SW 1271 (cell line): ENCODE results near the gene CEMIP2.
"Not testable (repeated sequence)": the region's sequence is repeated elsewhere in the genome, so short reads cannot be mapped to it uniquely, and the experiment has no call there.

Experiments used
- DNase-seq, 2 experiments: peaks; one replicate each; lab custom pipeline; 2025; lab: John Stamatoyannopoulos, UW

CEMIP2 gene

GRCh38 chr9:71768388-71769174, at the start of gene CEMIP2:
CEMIP2 (minus strand) TSS chr9:71768513; CDS start chr9:71750373, 18,140 bp downstream.
- DNase-seq = peak; percentile 70 to 82

GRCh38 chr9:71816916-71817451, 48.7 kb upstream of the CEMIP2 start:
- DNase-seq = no peak

GRCh38 chr9:71814815-71815214, 46.5 kb upstream of the CEMIP2 start:
- no peak for DNase-seq

- DNase-seq = no peak
Observed at GRCh38 chr9:71814226-71814625, 45.9 kb upstream of the CEMIP2 start.

- no peak for DNase-seq
Observed at GRCh38 chr9:71812385-71812784, 44.1 kb upstream of the CEMIP2 start.

- no peak for DNase-seq
Observed at GRCh38 chr9:71808068-71808467, 39.8 kb upstream of the CEMIP2 start.

GRCh38 chr9:71806901-71807307, 38.6 kb upstream of the CEMIP2 start:
- DNase-seq = peak; percentile 46 to 71

- DNase-seq = not testable (repeated sequence)
Observed at GRCh38 chr9:71805096-71805495, 36.8 kb upstream of the CEMIP2 start.

GRCh38 chr9:71801826-71802225, 33.5 kb upstream of the CEMIP2 start:
- no peak for DNase-seq

GRCh38 chr9:71797266-71797665, 29.0 kb upstream of the CEMIP2 start:
- no peak for DNase-seq

- DNase-seq = no peak
Observed at GRCh38 chr9:71796100-71796767, 27.9 kb upstream of the CEMIP2 start.

GRCh38 chr9:71795097-71795813, 26.9 kb upstream of the CEMIP2 start:
- DNase-seq = no peak

GRCh38 chr9:71793386-71794105, 25.2 kb upstream of the CEMIP2 start:
- DNase-seq = no peak

- DNase-seq = no peak
Observed at GRCh38 chr9:71791875-71792274, 23.6 kb upstream of the CEMIP2 start.

GRCh38 chr9:71790296-71790695, 22.0 kb upstream of the CEMIP2 start:
- DNase-seq = no peak

GRCh38 chr9:71783120-71783523, 14.8 kb upstream of the CEMIP2 start:
- no peak for DNase-seq

- no peak for DNase-seq
Observed at GRCh38 chr9:71781391-71781790, 13.1 kb upstream of the CEMIP2 start.

- DNase-seq = no peak
Observed at GRCh38 chr9:71780953-71781352, 12.6 kb upstream of the CEMIP2 start.

GRCh38 chr9:71778085-71778484, 9.8 kb upstream of the CEMIP2 start:
- DNase-seq = no peak

- DNase-seq = no peak
Observed at GRCh38 chr9:71774920-71775319, 6.6 kb upstream of the CEMIP2 start.

GRCh38 chr9:71772726-71773125, 4.4 kb upstream of the CEMIP2 start:
- no peak for DNase-seq

GRCh38 chr9:71770170-71770569, 1.9 kb upstream of the CEMIP2 start:
- no peak for DNase-seq
